ENCODE measurements around the gene SPAG16.

Gene SPAG16

DNA sequence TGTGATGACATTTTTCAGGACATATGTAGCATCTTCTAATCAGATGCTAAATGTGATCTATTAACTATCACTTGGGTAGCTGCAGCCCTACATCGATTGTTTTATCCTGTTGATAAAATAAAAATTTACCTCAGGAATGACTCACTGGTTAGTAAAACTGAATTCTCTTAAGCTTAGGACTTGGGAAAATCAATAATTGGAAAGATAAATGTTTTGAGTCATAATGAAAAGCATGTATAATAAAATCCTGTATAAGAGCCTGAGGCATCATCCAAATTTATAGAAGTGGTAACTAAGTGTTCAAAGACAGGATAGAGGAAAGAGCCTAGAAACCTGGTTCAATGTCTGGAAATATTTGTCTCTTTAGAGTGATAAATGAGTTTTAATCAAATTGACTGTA, 958.5 kb downstream of the SPAG16 start:
- ATAC-seq = no peak
- TF ChIP-seq ZC3H10 (CRISPR knock-in tag; IDR thresholded peaks at IDR 0.05) (no peak), TCF4 (CRISPR knock-in tag; IDR thresholded peaks at IDR 0.05; ENCODE audit: borderline replicate concordance) (no peak), ZNF565 (CRISPR knock-in tag; conservative IDR thresholded peaks at IDR 0.05; ENCODE audit: low read depth) (no peak), ISL1 (CRISPR knock-in tag; IDR thresholded peaks at IDR 0.05) (no peak), PPARA (CRISPR knock-in tag; IDR thresholded peaks at IDR 0.05; ENCODE audit: borderline replicate concordance) (no peak), BACH2 (CRISPR knock-in tag; IDR thresholded peaks at IDR 0.05; ENCODE audit: borderline replicate concordance) (no peak), ZNF70 (CRISPR knock-in tag; IDR thresholded peaks at IDR 0.05) (no peak), OSR1 (CRISPR knock-in tag; IDR thresholded peaks at IDR 0.05) (no peak)
- TF ChIP-seq, protein P1, sequence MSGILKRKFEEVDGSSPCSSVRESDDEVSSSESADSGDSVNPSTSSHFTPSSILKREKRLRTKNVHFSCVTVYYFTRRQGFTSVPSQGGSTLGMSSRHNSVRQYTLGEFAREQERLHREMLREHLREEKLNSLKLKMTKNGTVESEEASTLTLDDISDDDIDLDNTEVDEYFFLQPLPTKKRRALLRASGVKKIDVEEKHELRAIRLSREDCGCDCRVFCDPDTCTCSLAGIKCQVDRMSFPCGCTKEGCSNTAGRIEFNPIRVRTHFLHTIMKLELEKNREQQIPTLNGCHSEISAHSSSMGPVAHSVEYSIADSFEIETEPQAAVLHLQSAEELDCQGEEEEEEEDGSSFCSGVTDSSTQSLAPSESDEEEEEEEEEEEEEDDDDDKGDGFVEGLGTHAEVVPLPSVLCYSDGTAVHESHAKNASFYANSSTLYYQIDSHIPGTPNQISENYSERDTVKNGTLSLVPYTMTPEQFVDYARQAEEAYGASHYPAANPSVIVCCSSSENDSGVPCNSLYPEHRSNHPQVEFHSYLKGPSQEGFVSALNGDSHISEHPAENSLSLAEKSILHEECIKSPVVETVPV (CRISPR knock-in tag; IDR thresholded peaks at IDR 0.05) = no peak

DNA sequence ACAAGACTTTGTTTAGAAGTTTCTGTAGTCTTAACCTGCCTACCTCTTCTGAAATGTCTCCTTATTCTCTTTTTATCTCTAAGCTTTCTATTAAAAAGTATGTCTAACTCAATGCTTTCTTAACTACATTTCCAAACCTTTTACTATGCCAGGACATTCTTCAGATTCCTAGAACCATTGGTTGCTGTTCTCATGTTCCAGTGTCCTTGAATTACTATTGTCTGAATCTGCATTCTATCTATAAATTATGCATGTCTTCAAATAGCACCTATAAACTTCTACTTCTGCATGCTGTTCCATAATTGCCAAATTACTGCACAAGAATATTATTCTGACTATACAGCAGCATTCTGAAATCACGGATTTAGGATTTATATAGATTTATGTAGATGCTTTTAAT, 960.6 kb downstream of the SPAG16 start:
- TF ChIP-seq ZNF8 (CRISPR knock-in tag; IDR thresholded peaks at IDR 0.05) (no peak), ISL1 (CRISPR knock-in tag; IDR thresholded peaks at IDR 0.05) (peak; percentile 36; the same call in 1 of the 2 replicates)
- peak; percentile 83 for ATAC-seq

DNA sequence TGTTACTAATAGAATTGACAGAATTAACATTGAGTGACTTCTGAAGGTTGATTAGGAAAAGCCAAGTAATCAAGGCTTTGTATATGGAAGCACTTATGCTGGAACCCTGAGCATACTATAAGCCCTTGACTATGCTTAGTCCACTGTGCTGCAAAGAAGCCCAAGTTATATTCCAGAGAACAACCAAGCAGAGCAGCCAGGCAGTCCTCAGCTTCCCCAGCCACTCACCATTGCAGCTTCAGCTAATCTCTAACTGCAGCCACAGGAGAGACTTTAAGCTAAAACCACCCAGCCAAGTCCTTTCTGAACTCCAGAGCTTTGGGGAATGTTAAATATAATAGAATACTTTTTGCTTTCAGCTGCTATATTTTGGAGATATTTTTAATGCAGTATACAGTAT, 962.2 kb downstream of the SPAG16 start:
- TF ChIP-seq, protein P2, sequence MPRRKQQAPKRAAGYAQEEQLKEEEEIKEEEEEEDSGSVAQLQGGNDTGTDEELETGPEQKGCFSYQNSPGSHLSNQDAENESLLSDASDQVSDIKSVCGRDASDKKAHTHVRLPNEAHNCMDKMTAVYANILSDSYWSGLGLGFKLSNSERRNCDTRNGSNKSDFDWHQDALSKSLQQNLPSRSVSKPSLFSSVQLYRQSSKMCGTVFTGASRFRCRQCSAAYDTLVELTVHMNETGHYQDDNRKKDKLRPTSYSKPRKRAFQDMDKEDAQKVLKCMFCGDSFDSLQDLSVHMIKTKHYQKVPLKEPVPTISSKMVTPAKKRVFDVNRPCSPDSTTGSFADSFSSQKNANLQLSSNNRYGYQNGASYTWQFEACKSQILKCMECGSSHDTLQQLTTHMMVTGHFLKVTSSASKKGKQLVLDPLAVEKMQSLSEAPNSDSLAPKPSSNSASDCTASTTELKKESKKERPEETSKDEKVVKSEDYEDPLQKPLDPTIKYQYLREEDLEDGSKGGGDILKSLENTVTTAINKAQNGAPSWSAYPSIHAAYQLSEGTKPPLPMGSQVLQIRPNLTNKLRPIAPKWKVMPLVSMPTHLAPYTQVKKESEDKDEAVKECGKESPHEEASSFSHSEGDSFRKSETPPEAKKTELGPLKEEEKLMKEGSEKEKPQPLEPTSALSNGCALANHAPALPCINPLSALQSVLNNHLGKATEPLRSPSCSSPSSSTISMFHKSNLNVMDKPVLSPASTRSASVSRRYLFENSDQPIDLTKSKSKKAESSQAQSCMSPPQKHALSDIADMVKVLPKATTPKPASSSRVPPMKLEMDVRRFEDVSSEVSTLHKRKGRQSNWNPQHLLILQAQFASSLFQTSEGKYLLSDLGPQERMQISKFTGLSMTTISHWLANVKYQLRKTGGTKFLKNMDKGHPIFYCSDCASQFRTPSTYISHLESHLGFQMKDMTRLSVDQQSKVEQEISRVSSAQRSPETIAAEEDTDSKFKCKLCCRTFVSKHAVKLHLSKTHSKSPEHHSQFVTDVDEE (CRISPR knock-in tag; IDR thresholded peaks at IDR 0.05) = no peak
- TF ChIP-seq TCF4 (CRISPR knock-in tag; IDR thresholded peaks at IDR 0.05; ENCODE audit: borderline replicate concordance) (no peak), ESRRG (CRISPR knock-in tag; IDR thresholded peaks at IDR 0.05) (no peak), ZFP3 (CRISPR knock-in tag; IDR thresholded peaks at IDR 0.05) (no peak), TOX (CRISPR knock-in tag; IDR thresholded peaks at IDR 0.05; ENCODE audit: borderline replicate concordance) (no peak), ARNTL (CRISPR knock-in tag; IDR thresholded peaks at IDR 0.05; ENCODE audit: borderline replicate concordance, low read depth) (no peak), ZNF565 (CRISPR knock-in tag; conservative IDR thresholded peaks at IDR 0.05; ENCODE audit: low read depth) (no peak)
- TF ChIP-seq, protein P3, sequence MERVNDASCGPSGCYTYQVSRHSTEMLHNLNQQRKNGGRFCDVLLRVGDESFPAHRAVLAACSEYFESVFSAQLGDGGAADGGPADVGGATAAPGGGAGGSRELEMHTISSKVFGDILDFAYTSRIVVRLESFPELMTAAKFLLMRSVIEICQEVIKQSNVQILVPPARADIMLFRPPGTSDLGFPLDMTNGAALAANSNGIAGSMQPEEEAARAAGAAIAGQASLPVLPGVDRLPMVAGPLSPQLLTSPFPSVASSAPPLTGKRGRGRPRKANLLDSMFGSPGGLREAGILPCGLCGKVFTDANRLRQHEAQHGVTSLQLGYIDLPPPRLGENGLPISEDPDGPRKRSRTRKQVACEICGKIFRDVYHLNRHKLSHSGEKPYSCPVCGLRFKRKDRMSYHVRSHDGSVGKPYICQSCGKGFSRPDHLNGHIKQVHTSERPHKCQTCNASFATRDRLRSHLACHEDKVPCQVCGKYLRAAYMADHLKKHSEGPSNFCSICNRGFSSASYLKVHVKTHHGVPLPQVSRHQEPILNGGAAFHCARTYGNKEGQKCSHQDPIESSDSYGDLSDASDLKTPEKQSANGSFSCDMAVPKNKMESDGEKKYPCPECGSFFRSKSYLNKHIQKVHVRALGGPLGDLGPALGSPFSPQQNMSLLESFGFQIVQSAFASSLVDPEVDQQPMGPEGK (CRISPR knock-in tag; IDR thresholded peaks at IDR 0.05; ENCODE audit: borderline replicate concordance) = no peak
- no peak for ATAC-seq

DNA sequence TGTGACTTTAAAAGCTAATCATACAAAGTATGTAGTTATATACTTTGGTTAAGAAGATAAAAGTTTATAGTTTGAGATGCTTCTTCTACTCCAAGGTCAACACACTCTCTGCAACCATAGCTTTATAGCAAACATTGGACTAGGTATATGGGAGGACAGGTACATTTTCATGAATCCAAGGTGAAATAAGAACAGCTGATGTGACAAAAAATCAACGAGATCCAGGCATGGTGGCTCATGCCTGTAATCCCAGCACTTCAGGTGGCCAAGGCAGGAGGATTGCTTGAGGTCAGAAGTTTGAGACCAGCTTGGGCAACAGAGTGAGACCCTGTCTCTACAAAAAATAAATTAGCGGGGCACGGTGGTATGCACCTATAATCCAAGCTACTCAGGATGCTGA, 963.3 kb downstream of the SPAG16 start:
- ATAC-seq = no peak
- no peak for TF ChIP-seq TCF4 (CRISPR knock-in tag; IDR thresholded peaks at IDR 0.05; ENCODE audit: borderline replicate concordance)
- no peak for TF ChIP-seq ZNF8 (CRISPR knock-in tag; IDR thresholded peaks at IDR 0.05)

DNA sequence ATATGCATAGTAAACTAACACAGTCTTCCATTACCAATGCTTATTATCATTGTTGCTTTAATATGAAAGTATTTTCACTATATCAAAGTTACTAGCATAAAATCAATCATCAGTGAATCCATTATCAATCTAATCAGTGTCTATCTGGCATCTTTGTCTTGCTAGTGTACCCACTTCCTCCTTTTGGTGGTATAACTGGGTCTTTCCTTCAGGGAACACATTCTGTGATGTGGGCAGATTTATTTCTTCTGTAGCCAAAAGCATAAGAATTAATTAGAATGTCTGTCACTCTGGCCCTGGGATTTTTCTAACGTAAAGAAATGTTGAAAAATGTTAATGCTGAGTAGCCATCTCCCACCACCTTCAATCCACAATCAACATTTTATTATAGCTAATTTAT, 970.8 kb downstream of the SPAG16 start:
- no peak for ATAC-seq
- TF ChIP-seq GLIS3 (CRISPR knock-in tag; IDR thresholded peaks at IDR 0.05) (no peak), SNAI2 (CRISPR knock-in tag; IDR thresholded peaks at IDR 0.05) (no peak), ESRRG (CRISPR knock-in tag; IDR thresholded peaks at IDR 0.05) (no peak), ARNTL (CRISPR knock-in tag; IDR thresholded peaks at IDR 0.05; ENCODE audit: borderline replicate concordance, low read depth) (no peak), OSR1 (CRISPR knock-in tag; IDR thresholded peaks at IDR 0.05) (no peak), TCF4 (CRISPR knock-in tag; IDR thresholded peaks at IDR 0.05; ENCODE audit: borderline replicate concordance) (no peak), ZFP30 (CRISPR knock-in tag; IDR thresholded peaks at IDR 0.05) (no peak), ISL1 (CRISPR knock-in tag; IDR thresholded peaks at IDR 0.05) (no peak), ZFP3 (CRISPR knock-in tag; IDR thresholded peaks at IDR 0.05) (no peak), ZNF8 (CRISPR knock-in tag; IDR thresholded peaks at IDR 0.05) (no peak), BACH2 (CRISPR knock-in tag; IDR thresholded peaks at IDR 0.05; ENCODE audit: borderline replicate concordance) (no peak), PPARA (CRISPR knock-in tag; IDR thresholded peaks at IDR 0.05; ENCODE audit: borderline replicate concordance) (no peak), CSDC2 (CRISPR knock-in tag; IDR thresholded peaks at IDR 0.05) (no peak), TOX (CRISPR knock-in tag; IDR thresholded peaks at IDR 0.05; ENCODE audit: borderline replicate concordance) (no peak)
- TF ChIP-seq, protein P2 (CRISPR knock-in tag; IDR thresholded peaks at IDR 0.05) = no peak
- TF ChIP-seq, protein P1 (CRISPR knock-in tag; IDR thresholded peaks at IDR 0.05) = no peak
- TF ChIP-seq, protein P4, sequence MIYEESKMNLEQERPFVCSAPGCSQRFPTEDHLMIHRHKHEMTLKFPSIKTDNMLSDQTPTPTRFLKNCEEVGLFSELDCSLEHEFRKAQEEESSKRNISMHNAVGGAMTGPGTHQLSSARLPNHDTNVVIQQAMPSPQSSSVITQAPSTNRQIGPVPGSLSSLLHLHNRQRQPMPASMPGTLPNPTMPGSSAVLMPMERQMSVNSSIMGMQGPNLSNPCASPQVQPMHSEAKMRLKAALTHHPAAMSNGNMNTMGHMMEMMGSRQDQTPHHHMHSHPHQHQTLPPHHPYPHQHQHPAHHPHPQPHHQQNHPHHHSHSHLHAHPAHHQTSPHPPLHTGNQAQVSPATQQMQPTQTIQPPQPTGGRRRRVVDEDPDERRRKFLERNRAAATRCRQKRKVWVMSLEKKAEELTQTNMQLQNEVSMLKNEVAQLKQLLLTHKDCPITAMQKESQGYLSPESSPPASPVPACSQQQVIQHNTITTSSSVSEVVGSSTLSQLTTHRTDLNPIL (CRISPR knock-in tag; IDR thresholded peaks at IDR 0.05; ENCODE audit: low read depth) = no peak
